ENCODE measurements around the gene TM4SF4. TPM values are rescaled to one million over a fixed set of nuclear protein-coding genes. Genes with fewer than 3 reads are reported as not detected.

Gene TM4SF4
- total and polyA plus RNA-seq, 2 of the 8 experiments (the other 6 are each of a cell fraction or from before 2014, with no cell fraction given): not detected

GRCh38 chr3:149472030-149472797, 2.3 kb upstream of the TM4SF4 start:
- Histone ChIP-seq H3K4me3 (ENCODE audit: extremely low read depth in 1 of 4, insufficient read depth in 2 of 4, low read depth in 3 of 4, low read length in 4 of 4) (no peak overlapping the region), H2BK12ac (ENCODE audit: low read depth, low read length) (no peak overlapping the region), H3K9ac (replicated peaks in 1 of 4; ENCODE audit: extremely low read depth in 1 of 4, low read depth in 3 of 4, low read length in 3 of 4) (no peak overlapping the region), H3K36me3 (ENCODE audit: control insufficient read depth in 2 of 4, insufficient read depth in 4 of 4, low read length in 3 of 4) (no peaks in the 10 kb centered on the region), H3K23ac (ENCODE audit: insufficient read length) (no peak overlapping the region), H2BK15ac (ENCODE audit: low read length) (no peak overlapping the region), H3K18ac (ENCODE audit: extremely low read depth, low read length) (no peak overlapping the region), H3K14ac (ENCODE audit: insufficient read length) (no peak overlapping the region), H4K20me1 (replicated peaks in 1 of 2; ENCODE audit: control insufficient read depth in 1 of 2, insufficient read depth in 2 of 2, low read length in 2 of 2) (no peaks in the 10 kb centered on the region), H2BK20ac (ENCODE audit: low read length) (no peak overlapping the region), H2BK5ac (ENCODE audit: low read depth, low read length) (no peak overlapping the region), H4K5ac (ENCODE audit: insufficient read length, low read depth, low read length) (no peak overlapping the region), H2AK5ac (ENCODE audit: low read depth, low read length) (no peak overlapping the region), H3K4me1 (replicated peaks in 1 of 4; ENCODE audit: control insufficient read depth in 3 of 4, insufficient read depth in 4 of 4, low read length in 3 of 4) (peaks cover 0 to 4% (median 0%) of the 10 kb centered on the region in 4 experiments; a peak in 4 of 7 replicates), H2AFZ (ENCODE audit: low read length) (no peak overlapping the region), H3K79me2 (ENCODE audit: control insufficient read depth in 1 of 2, insufficient read depth in 2 of 2, low read length in 2 of 2) (no peaks in the 10 kb centered on the region), H3K23me2 (ENCODE audit: low read depth, low read length) (no peaks in the 10 kb centered on the region), H4K8ac (ENCODE audit: extremely low read depth, insufficient read depth, low read length) (no peak overlapping the region), H3K56ac (replicated peaks; ENCODE audit: insufficient read length, low read depth, low read length) (no peak overlapping the region), H3K79me1 (ENCODE audit: low read depth, low read length) (no peaks in the 10 kb centered on the region), H2BK120ac (replicated peaks; ENCODE audit: low read depth, low read length) (no peak overlapping the region), H3K4me2 (ENCODE audit: insufficient read depth in 1 of 2, low read depth in 2 of 2, low read length in 2 of 2) (no peak overlapping the region), H3K9me3 (ENCODE audit: insufficient read depth in 2 of 2, low read depth in 1 of 2, low read length in 1 of 2) (no peaks in the 10 kb centered on the region), H3K4ac (replicated peaks; ENCODE audit: insufficient read length, low read depth, low read length) (no peak overlapping the region), H4K91ac (replicated peaks; ENCODE audit: insufficient read length, low read length) (no peak overlapping the region), H3K27ac (ENCODE audit: low read depth, low read length) (no peak overlapping the region), H3K27me3 (replicated peaks in 1 of 4; ENCODE audit: control insufficient read depth in 3 of 4, extremely low read depth in 1 of 4, insufficient read depth in 3 of 4, low read length in 3 of 4) (no peaks in the 10 kb centered on the region)
- ChIA-PET CTCF (ENCODE audit: partially characterized antibody) (interaction anchor here (0.6 to 5.8 kb wide), 4 partner anchors 8 to 482 kb away, joined by 3 to 39 read pairs (median 4); no protein-coding TSS in a partner anchor), POLR2A (ENCODE audit: partially characterized antibody) (no interaction called here)
- DNase-seq (ENCODE audit: low read depth in 1 of 2, low spot score in 2 of 2) (no peak), FAIRE-seq (no peak)
- 85% methylated on average over 2 of the region's 2 CpGs; no CpG with 5 or more reads in 1 of the 2 experiments for WGBS, 2 experiments (ENCODE audit: extremely low coverage in 1 of 2, insufficient coverage in 1 of 2, insufficient read length in 1 of 2, insufficient replicate concordance in 2 of 2, low coverage in 1 of 2, low lambda C conversion rate in 2 of 2, missing lambda C conversion rate in 1 of 2)
- TF ChIP-seq SIX5 (IDR thresholded peaks at IDR 0.05; ENCODE audit: low read depth, low read length): no peak
- TF ChIP-seq SP2 (IDR thresholded peaks at IDR 0.05; ENCODE audit: low read length): no peak
- no peak for TF ChIP-seq RNF2 (IDR thresholded peaks at IDR 0.05; ENCODE audit: borderline replicate concordance, low read depth, low read length, missing control alignments, poor library complexity, severe bottlenecking)
- no peak for TF ChIP-seq PHF8 (conservative IDR thresholded peaks at IDR 0.05; ENCODE audit: low read depth, low read length)
- TF ChIP-seq CHD2 (IDR thresholded peaks at IDR 0.05; ENCODE audit: low read length): no peak
- TF ChIP-seq CTCF (IDR thresholded peaks at IDR 0.05; ENCODE audit: control extremely low read depth in 1 of 3, insufficient read depth in 1 of 3, low read depth in 1 of 3, low read length in 3 of 3): no peak
- no peak for TF ChIP-seq BCL11A (IDR thresholded peaks at IDR 0.05; ENCODE audit: low read depth in 2 of 2, low read length in 2 of 2)
- no peak for TF ChIP-seq NANOG (IDR thresholded peaks at IDR 0.05; ENCODE audit: insufficient read depth, low read depth, low read length, poor library complexity, severe bottlenecking)
- no peak for TF ChIP-seq NRF1 (IDR thresholded peaks at IDR 0.05; ENCODE audit: low read depth, low read length)
- TF ChIP-seq TCF12 (IDR thresholded peaks at IDR 0.05; ENCODE audit: low read depth, low read length): no peak

Measured in H1 (cell line).